ENCODE data around the gene CHAF1A.

The CHAF1A gene

GRCh38 chr19:4430760-4431159 lies 28.3 kb downstream of the CHAF1A start:
- TF ChIP-seq FOXP2 (optimal IDR thresholded peaks at IDR 0.05; ENCODE audit: borderline replicate concordance, extremely low read depth, extremely low read length, insufficient read depth) (no peak), REST (IDR thresholded peaks at IDR 0.05; ENCODE audit: insufficient read depth in 1 of 2, low read depth in 2 of 2, low read length in 2 of 2) (no peak), SIN3A (IDR thresholded peaks at IDR 0.05; ENCODE audit: borderline replicate concordance, insufficient read depth, low read length) (no peak), TAF1 (IDR thresholded peaks at IDR 0.05; ENCODE audit: borderline replicate concordance, insufficient read depth, low read length) (no peak), POLR2AphosphoS5 (IDR thresholded peaks at IDR 0.05; ENCODE audit: low read depth, low read length) (no peak)

- no peak for TF ChIP-seq FOXP2 (optimal IDR thresholded peaks at IDR 0.05; ENCODE audit: borderline replicate concordance, extremely low read depth, extremely low read length, insufficient read depth)
- TF ChIP-seq POLR2AphosphoS5 (IDR thresholded peaks at IDR 0.05; ENCODE audit: low read depth, low read length), result no peak
- TF ChIP-seq SIN3A (IDR thresholded peaks at IDR 0.05; ENCODE audit: borderline replicate concordance, insufficient read depth, low read length), result no peak
- TF ChIP-seq REST (IDR thresholded peaks at IDR 0.05; ENCODE audit: insufficient read depth in 1 of 2, low read depth in 2 of 2, low read length in 2 of 2), result no peak
- no peak for TF ChIP-seq TAF1 (IDR thresholded peaks at IDR 0.05; ENCODE audit: borderline replicate concordance, insufficient read depth, low read length)
Measured at GRCh38 chr19:4431296-4431695, 28.9 kb downstream of the CHAF1A start.

GRCh38 chr19:4431808-4432674 lies 29.6 kb downstream of the CHAF1A start:
- TF ChIP-seq TAF1 (IDR thresholded peaks at IDR 0.05; ENCODE audit: borderline replicate concordance, insufficient read depth, low read length) (no peak), REST (IDR thresholded peaks at IDR 0.05; ENCODE audit: insufficient read depth in 1 of 2, low read depth in 2 of 2, low read length in 2 of 2) (no peak), POLR2AphosphoS5 (IDR thresholded peaks at IDR 0.05; ENCODE audit: low read depth, low read length) (no peak), SIN3A (IDR thresholded peaks at IDR 0.05; ENCODE audit: borderline replicate concordance, insufficient read depth, low read length) (no peak)

GRCh38 chr19:4432918-4433506 lies 30.6 kb downstream of the CHAF1A start:
- TF ChIP-seq POLR2AphosphoS5 (IDR thresholded peaks at IDR 0.05; ENCODE audit: low read depth, low read length) (no peak), REST (IDR thresholded peaks at IDR 0.05; ENCODE audit: insufficient read depth in 1 of 2, low read depth in 2 of 2, low read length in 2 of 2) (no peak), TAF1 (IDR thresholded peaks at IDR 0.05; ENCODE audit: borderline replicate concordance, insufficient read depth, low read length) (no peak), FOXP2 (optimal IDR thresholded peaks at IDR 0.05; ENCODE audit: borderline replicate concordance, extremely low read depth, extremely low read length, insufficient read depth) (no peak), SIN3A (IDR thresholded peaks at IDR 0.05; ENCODE audit: borderline replicate concordance, insufficient read depth, low read length) (no peak)

Measured in PFSK-1 (cell line).